Measurements from ENCODE around the gene FZD1.

FZD1 gene

GRCh38 chr7:91264046-91264923 lies at the start of gene FZD1:
FZD1 (plus strand) TSS chr7:91264433; CDS start chr7:91264881, 448 bp downstream.
- peak; percentile 98 to 99 for DNase-seq (ENCODE audit: low read depth in 2 of 2)

GRCh38 chr7:91226411-91226810 lies 37.8 kb upstream of the FZD1 start:
- no peak for DNase-seq (ENCODE audit: low read depth in 2 of 2)

GRCh38 chr7:91228327-91228726 lies 35.9 kb upstream of the FZD1 start:
- no peak for DNase-seq (ENCODE audit: low read depth in 2 of 2)

GRCh38 chr7:91228927-91229558 lies 35.2 kb upstream of the FZD1 start:
- no peak for DNase-seq (ENCODE audit: low read depth in 2 of 2)

- no peak for DNase-seq (ENCODE audit: low read depth in 2 of 2)
These were observed 34.1 kb upstream of the FZD1 start for GRCh38 chr7:91230100-91230499.

- no peak for DNase-seq (ENCODE audit: low read depth in 2 of 2)
These were observed 33.7 kb upstream of the FZD1 start for GRCh38 chr7:91230503-91230902.

GRCh38 chr7:91233212-91233611 lies 31.0 kb upstream of the FZD1 start:
- DNase-seq (ENCODE audit: low read depth in 2 of 2): no peak

- DNase-seq (ENCODE audit: low read depth in 2 of 2): no peak
These were observed 28.9 kb upstream of the FZD1 start for GRCh38 chr7:91235211-91235832.

- peak; percentile 67 to 72 for DNase-seq (ENCODE audit: low read depth in 2 of 2)
These were observed 25.0 kb upstream of the FZD1 start for GRCh38 chr7:91239171-91239604.

- DNase-seq (ENCODE audit: low read depth in 2 of 2): no peak
These were observed 24.5 kb upstream of the FZD1 start for GRCh38 chr7:91239772-91240171.

GRCh38 chr7:91240376-91240941 lies 23.8 kb upstream of the FZD1 start:
- peak in 1 of 2 experiments; percentile 64 for DNase-seq (ENCODE audit: low read depth in 2 of 2)

GRCh38 chr7:91242097-91242844 lies 22.0 kb upstream of the FZD1 start:
- DNase-seq (ENCODE audit: low read depth in 2 of 2): no peak

- DNase-seq (ENCODE audit: low read depth in 2 of 2): no peak
These were observed 20.5 kb upstream of the FZD1 start for GRCh38 chr7:91243591-91244301.

GRCh38 chr7:91247500-91247899 lies 16.7 kb upstream of the FZD1 start:
- DNase-seq (ENCODE audit: low read depth in 2 of 2): no peak

- no peak for DNase-seq (ENCODE audit: low read depth in 2 of 2)
These were observed 15.2 kb upstream of the FZD1 start for GRCh38 chr7:91248996-91249395.

GRCh38 chr7:91249506-91250233 lies 14.6 kb upstream of the FZD1 start:
- no peak for DNase-seq (ENCODE audit: low read depth in 2 of 2)

GRCh38 chr7:91250706-91251105 lies 13.5 kb upstream of the FZD1 start:
- no peak for DNase-seq (ENCODE audit: low read depth in 2 of 2)

GRCh38 chr7:91251877-91252276 lies 12.4 kb upstream of the FZD1 start:
- DNase-seq (ENCODE audit: low read depth in 2 of 2): peak; percentile 66 to 70

- DNase-seq (ENCODE audit: low read depth in 2 of 2): no peak
These were observed 718 bp upstream of the FZD1 start for GRCh38 chr7:91263384-91264045.

Data from fibroblast of skin of left quadriceps (primary cell).